ENCODE data around the gene PAPLN. TPM values are rescaled to one million over a fixed set of nuclear protein-coding genes. Genes with fewer than 3 reads are reported as not detected.
"Not testable (repeated sequence)": the region's sequence is repeated elsewhere in the genome, so short reads cannot be mapped to it uniquely, and the experiment has no call there.

The PAPLN gene
- total and polyA plus RNA-seq, 9 of the 15 experiments (the other 6 are each of a cell fraction or from before 2014, with no cell fraction given) = 0.43 to 3.5 (median 1.7) TPM

DNA sequence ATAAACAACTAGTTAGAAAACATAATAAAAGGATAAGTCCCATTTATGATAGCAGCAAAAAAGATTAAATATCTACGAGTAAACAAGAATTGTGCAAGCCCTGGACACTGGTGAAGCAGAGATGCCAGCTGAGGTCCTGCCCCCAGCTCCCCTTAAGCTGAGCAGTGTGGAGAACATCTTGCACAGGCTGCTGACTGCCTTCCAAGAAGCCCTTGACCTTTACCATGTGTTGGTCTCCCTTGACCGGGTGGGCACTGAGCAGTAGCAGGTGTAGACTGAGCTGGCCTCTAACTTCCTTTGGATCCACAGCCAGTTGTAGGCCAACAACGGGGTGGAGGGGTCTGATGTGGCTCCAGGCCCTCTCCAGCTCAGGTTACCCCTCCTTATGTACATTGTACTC is 47.7 kb upstream of the PAPLN start:
- H3K4me1 ChIP-seq (replicated peaks in 1 of 2; ENCODE audit: control insufficient read depth in 2 of 2, insufficient read depth in 2 of 2, low read length in 2 of 2) = no peaks in the 10 kb centered on the region
- H3K27ac ChIP-seq (ENCODE audit: extremely low read depth, low read depth, low read length) = no peak overlapping the region
- H3K36me3 ChIP-seq (ENCODE audit: control insufficient read depth, insufficient read depth, low read length) = peaks cover 19% of the 10 kb centered on the region; the same call in 2 of the 3 replicates
- FAIRE-seq = no peak
- no peak overlapping the region for H2AFZ ChIP-seq (ENCODE audit: low read depth, low read length)
- no peak overlapping the region for H3K4me3 ChIP-seq
- no peaks in the 10 kb centered on the region for H4K20me1 ChIP-seq (replicated peaks; ENCODE audit: control insufficient read depth, insufficient read depth, low read length)
- no peaks in the 10 kb centered on the region for H3K79me2 ChIP-seq (ENCODE audit: control insufficient read depth, insufficient read depth, low read length)
- CTCF ChIA-PET (ENCODE audit: low intra/inter-chr PET ratio) = no interaction called here
- H3K4me2 ChIP-seq (ENCODE audit: insufficient read depth, low read length) = no peak overlapping the region
- H3K9me1 ChIP-seq (ENCODE audit: control insufficient read depth, insufficient read depth, low read length) = no peaks in the 10 kb centered on the region
- in situ Hi-C loops (cut with MboI) (no loop called here), intact Hi-C loops (cut with micrococcal nuclease) (no loop called here)
- TF ChIP-seq TEAD4 (IDR thresholded peaks at IDR 0.05; ENCODE audit: low read length) = no peak
- no peak for TF ChIP-seq TEAD4 (CRISPR knock-in tag; IDR thresholded peaks at IDR 0.05; ENCODE audit: borderline replicate concordance)
- TF ChIP-seq TAF15 (IDR thresholded peaks at IDR 0.05; ENCODE audit: low read depth, low read length) = no peak
- TF ChIP-seq ZNF253 (CRISPR knock-in tag; conservative IDR thresholded peaks at IDR 0.05) = no peak
- no peak for TF ChIP-seq ARID2 (IDR thresholded peaks at IDR 0.05)
- POLR2A ChIA-PET = no interaction called here
- no peak overlapping the region for H3K9ac ChIP-seq (ENCODE audit: insufficient read depth in 1 of 2, low read depth in 2 of 2, low read length in 2 of 2)
- WGBS (ENCODE audit: insufficient coverage, low coverage, missing lambda C conversion rate) = 77% methylated on average over 3 of the region's 3 CpGs
- DNase-seq (ENCODE audit: extremely low read depth in 1 of 4, low spot score in 3 of 4) = no peak
- ATAC-seq = no peak
- no peaks in the 10 kb centered on the region for H3K27me3 ChIP-seq (ENCODE audit: control insufficient read depth in 2 of 2, insufficient read depth in 2 of 2, low read length in 2 of 2)
- BruUV-seq (replicated peaks) = no TSS peak
- no peaks in the 10 kb centered on the region for H3K9me3 ChIP-seq (replicated peaks; ENCODE audit: control insufficient read depth, insufficient read depth, low read depth, low read length)

DNA sequence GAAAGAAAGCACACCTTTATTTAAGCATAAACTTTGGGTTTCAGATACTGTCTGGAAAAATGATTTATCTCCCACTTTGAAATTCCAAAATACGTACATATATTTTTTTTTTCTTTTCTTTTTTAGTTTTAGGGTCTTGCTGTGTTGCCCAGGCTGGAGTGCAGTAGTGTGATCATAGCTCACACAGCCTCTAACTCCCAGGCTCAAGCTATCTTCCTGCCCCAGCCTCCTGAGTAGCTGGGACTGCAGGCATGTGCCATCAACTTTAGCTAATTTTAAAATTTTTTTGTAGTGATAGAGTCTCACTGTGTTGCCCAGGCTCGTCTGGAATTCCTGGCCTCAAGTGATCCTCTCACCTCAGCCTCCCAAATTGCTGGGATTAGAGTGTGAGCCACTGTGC is 45.9 kb upstream of the PAPLN start:
- no peaks in the 10 kb centered on the region for H3K27me3 ChIP-seq (ENCODE audit: control insufficient read depth in 2 of 2, insufficient read depth in 2 of 2, low read length in 2 of 2)
- 100% methylated on average over 1 of the region's 2 CpGs for WGBS (ENCODE audit: insufficient coverage, low coverage, missing lambda C conversion rate)
- H4K20me1 ChIP-seq (replicated peaks; ENCODE audit: control insufficient read depth, insufficient read depth, low read length) = no peaks in the 10 kb centered on the region
- peaks cover 19% of the 10 kb centered on the region; the same call in 2 of the 3 replicates for H3K36me3 ChIP-seq (ENCODE audit: control insufficient read depth, insufficient read depth, low read length)
- ATAC-seq (no peak), DNase-seq (ENCODE audit: extremely low read depth in 1 of 4, low spot score in 3 of 4) (no peak), FAIRE-seq (no peak)
- H3K9ac ChIP-seq (ENCODE audit: insufficient read depth in 1 of 2, low read depth in 2 of 2, low read length in 2 of 2) = no peak overlapping the region
- ChIA-PET POLR2A (no interaction called here), CTCF (ENCODE audit: low intra/inter-chr PET ratio) (no interaction called here)
- H3K9me1 ChIP-seq (ENCODE audit: control insufficient read depth, insufficient read depth, low read length) = no peaks in the 10 kb centered on the region
- H3K27ac ChIP-seq (ENCODE audit: extremely low read depth, low read depth, low read length) = no peak overlapping the region
- BruUV-seq (replicated peaks) = no TSS peak
- intact Hi-C loops (cut with micrococcal nuclease) = no loop called here
- H2AFZ ChIP-seq (ENCODE audit: low read depth, low read length) = no peak overlapping the region
- H3K79me2 ChIP-seq (ENCODE audit: control insufficient read depth, insufficient read depth, low read length) = no peaks in the 10 kb centered on the region
- peak; percentile 83 for TF ChIP-seq ZNF121 (CRISPR knock-in tag; conservative IDR thresholded peaks at IDR 0.05)
- no peak for TF ChIP-seq ETV1 (tag; conservative IDR thresholded peaks at IDR 0.05; ENCODE audit: low read depth)
- in situ Hi-C loops (cut with MboI) = no loop called here
- H3K4me2 ChIP-seq (ENCODE audit: insufficient read depth, low read length) = no peak overlapping the region
- H3K9me3 ChIP-seq (replicated peaks; ENCODE audit: control insufficient read depth, insufficient read depth, low read depth, low read length) = no peaks in the 10 kb centered on the region
- no peak overlapping the region for H3K4me3 ChIP-seq
- H3K4me1 ChIP-seq (replicated peaks in 1 of 2; ENCODE audit: control insufficient read depth in 2 of 2, insufficient read depth in 2 of 2, low read length in 2 of 2) = no peaks in the 10 kb centered on the region

DNA sequence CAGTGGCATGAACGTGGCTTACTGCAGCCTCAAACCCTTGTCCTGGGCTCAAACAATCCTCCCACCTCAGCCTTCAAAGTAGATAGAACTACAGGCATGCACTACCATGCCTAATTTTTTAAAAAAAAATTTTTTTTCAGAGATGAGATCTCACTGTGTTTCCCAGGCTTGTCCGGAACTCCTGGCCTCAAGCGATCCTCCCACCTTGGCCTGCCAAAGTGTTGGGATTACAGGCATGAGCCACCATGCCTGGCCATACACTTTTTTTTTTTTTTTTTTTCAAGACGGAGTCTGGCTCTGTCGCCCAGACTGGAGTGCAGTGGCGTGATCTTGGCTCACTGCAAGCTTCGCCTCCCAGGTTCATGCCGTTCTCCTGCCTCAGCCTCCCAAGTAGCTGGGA is 43.0 kb upstream of the PAPLN start:
- FAIRE-seq; H3K79me2 ChIP-seq (ENCODE audit: control insufficient read depth, insufficient read depth, low read length); H3K9ac ChIP-seq (ENCODE audit: insufficient read depth in 1 of 2, low read depth in 2 of 2, low read length in 2 of 2); H3K9me1 ChIP-seq (ENCODE audit: control insufficient read depth, insufficient read depth, low read length); H3K4me3 ChIP-seq; H4K20me1 ChIP-seq (replicated peaks; ENCODE audit: control insufficient read depth, insufficient read depth, low read length); H3K9me3 ChIP-seq (replicated peaks; ENCODE audit: control insufficient read depth, insufficient read depth, low read depth, low read length); H3K4me1 ChIP-seq (replicated peaks in 1 of 2; ENCODE audit: control insufficient read depth in 2 of 2, insufficient read depth in 2 of 2, low read length in 2 of 2); H3K4me2 ChIP-seq (ENCODE audit: insufficient read depth, low read length); H3K27me3 ChIP-seq (ENCODE audit: control insufficient read depth in 2 of 2, insufficient read depth in 2 of 2, low read length in 2 of 2); H3K27ac ChIP-seq (ENCODE audit: extremely low read depth, low read depth, low read length); DNase-seq (ENCODE audit: extremely low read depth in 1 of 4, low spot score in 3 of 4); in situ Hi-C loops (cut with MboI); intact Hi-C loops (cut with micrococcal nuclease); H2AFZ ChIP-seq (ENCODE audit: low read depth, low read length); ATAC-seq; CTCF ChIA-PET (ENCODE audit: low intra/inter-chr PET ratio); BruUV-seq (replicated peaks): not testable (repeated sequence)
- POLR2A ChIA-PET = interaction anchor here (0.9 kb wide), 1 partner anchor 267 kb away, joined by 5 read pairs; no protein-coding TSS in a partner anchor
- 89% methylated on average over 3 of the region's 8 CpGs for WGBS (ENCODE audit: insufficient coverage, low coverage, missing lambda C conversion rate)
- peaks cover 18% of the 10 kb centered on the region; the same call in 2 of the 3 replicates for H3K36me3 ChIP-seq (ENCODE audit: control insufficient read depth, insufficient read depth, low read length)
